IMR-90 (cell line): ENCODE results near the gene SLC17A9. TPM values are rescaled to one million over a fixed set of nuclear protein-coding genes. Genes with fewer than 3 reads are reported as not detected.

Source experiments
- ATAC-seq: fragments of 200-7000 bp; cut with Tn5 transposase; 2 replicates; pipeline ENCODE4 v1.9.1; 2020; ENCODE audit warnings: low read depth, mild to moderate bottlenecking, moderate library complexity
- BruUV-seq: library from RNA; stranded (reverse); fragments of 400-500 nt; replicated peaks from 2 replicates; lab custom pipeline; 2021; lab: Mats Ljungman, UMichigan
- CTCF ChIA-PET: fragments of 300-600 bp; formaldehyde crosslinking; extraction: SDS; loops from one replicate; lab custom pipeline; 2021; ENCODE audit warnings: antibody characterized with exemption; lab: Yijun Ruan, JAX
- POLR2A ChIA-PET: fragments of 300-600 bp; sonication (Branson Sonifier 250); formaldehyde crosslinking; loops from one replicate; lab custom pipeline; 2022; ENCODE audit warnings: antibody characterized with exemption; ENCODE audit not compliant: unreplicated experiment; lab: Charles Lee
- DNase-seq: peaks from one replicate; pipeline ENCODE4 v3.0.0; 2013
- H2AFZ ChIP-seq: replicated peaks from 2 replicates; pipeline ENCODE3; 2013; ENCODE audit warnings: low read length, mild to moderate bottlenecking; ENCODE audit not compliant: poor library complexity
- H2AK5ac ChIP-seq: 2 replicates; pipeline ENCODE4 v1.6.1; 2013; ENCODE audit warnings: low read depth, low read length, inconsistent platforms
- H2AK9ac ChIP-seq: replicated peaks from 2 replicates; pipeline ENCODE3; 2013; ENCODE audit warnings: mild to moderate bottlenecking, low read depth, low read length, moderate library complexity; ENCODE audit not compliant: poor library complexity
- H2BK120ac ChIP-seq: 2 replicates; pipeline ENCODE4 v1.6.1; 2013; ENCODE audit warnings: low read depth, low read length, inconsistent platforms
- H2BK15ac ChIP-seq: 3 replicates; pipeline ENCODE4 v1.6.1; 2013; ENCODE audit warnings: low read depth, low read length, inconsistent platforms
- H2BK20ac ChIP-seq: 2 replicates; pipeline ENCODE4 v1.6.1; 2013; ENCODE audit warnings: low read depth, mild to moderate bottlenecking, inconsistent platforms, low read length, moderate library complexity
- H2BK5ac ChIP-seq: 2 replicates; pipeline ENCODE4 v1.6.1; 2013; ENCODE audit warnings: mild to moderate bottlenecking, low read depth, low read length, inconsistent platforms; ENCODE audit not compliant: poor library complexity, severe bottlenecking
- H3K14ac ChIP-seq: replicated peaks from 2 replicates; pipeline ENCODE4 v1.6.1; 2013; ENCODE audit warnings: low read depth, low read length, inconsistent platforms
- H3K18ac ChIP-seq: 2 replicates; pipeline ENCODE4 v1.6.1; 2013; ENCODE audit warnings: low read depth, low read length, control low read depth
- H3K23ac ChIP-seq: 2 replicates; pipeline ENCODE4 v1.6.1; 2013; ENCODE audit warnings: low read depth, low read length, inconsistent platforms
- H3K27ac ChIP-seq: 2 replicates; pipeline ENCODE4 v1.5.1; 2013; ENCODE audit warnings: mild to moderate bottlenecking, control low read depth, low read length; ENCODE audit not compliant: insufficient read depth
- H3K27me3 ChIP-seq: 2 replicates; pipeline ENCODE4 v1.6.1; 2013; ENCODE audit warnings: low read length; ENCODE audit not compliant: control insufficient read depth, insufficient read depth
- H3K36me3 ChIP-seq: 2 replicates; pipeline ENCODE4 v1.6.1; 2013; ENCODE audit warnings: low read length, mixed read lengths; ENCODE audit not compliant: control insufficient read depth, insufficient read depth
- H3K4ac ChIP-seq: 2 replicates; pipeline ENCODE4 v1.6.1; 2013; ENCODE audit warnings: low read depth, low read length, inconsistent platforms
- H3K4me1 ChIP-seq: 2 replicates; pipeline ENCODE4 v1.6.1; 2013; ENCODE audit warnings: low read length, mixed read lengths; ENCODE audit not compliant: control insufficient read depth, insufficient read depth
- H3K4me2 ChIP-seq: 2 replicates; pipeline ENCODE4 v1.6.1; 2013; ENCODE audit warnings: low read depth, mild to moderate bottlenecking, control low read depth, low read length, moderate library complexity
- H3K4me3 ChIP-seq: 2 replicates; pipeline ENCODE4 v1.5.1; 2013; ENCODE audit warnings: low read depth, mild to moderate bottlenecking, control low read depth, low read length, moderate library complexity; ENCODE audit not compliant: insufficient read depth
- H3K56ac ChIP-seq: 2 replicates; pipeline ENCODE4 v1.6.1; 2013; ENCODE audit warnings: low read length, inconsistent platforms; ENCODE audit not compliant: insufficient read depth; ENCODE audit errors: extremely low read depth
- H3K79me1 ChIP-seq, 2 experiments: 2 replicates each; pipeline ENCODE4 v1.6.1; 2013; ENCODE audit warnings: low read length in 2 of 2, inconsistent platforms in 1 of 2, low read depth in 1 of 2
- H3K9ac ChIP-seq: 2 replicates; pipeline ENCODE4 v1.6.1; 2013; ENCODE audit warnings: low read depth, low read length, control low read depth
- H3K9me1 ChIP-seq: 2 replicates; pipeline ENCODE4 v1.6.1; 2013; ENCODE audit warnings: low read length, inconsistent platforms; ENCODE audit not compliant: insufficient read depth
- H3K9me3 ChIP-seq: 2 replicates; pipeline ENCODE4 v1.6.1; 2013; ENCODE audit warnings: low read length; ENCODE audit not compliant: control insufficient read depth, insufficient read depth
- H4K20me1 ChIP-seq: 2 replicates; pipeline ENCODE4 v1.6.1; 2013; ENCODE audit warnings: low read length, inconsistent platforms; ENCODE audit not compliant: insufficient read depth
- H4K5ac ChIP-seq: 2 replicates; pipeline ENCODE4 v1.6.1; 2013; ENCODE audit warnings: mild to moderate bottlenecking, low read depth, low read length, control low read depth
- H4K8ac ChIP-seq, 2 experiments: 2 replicates each; pipeline ENCODE4 v1.6.1; 2013; ENCODE audit warnings: low read depth in 2 of 2, low read length in 2 of 2, control low read depth in 1 of 2, inconsistent platforms in 1 of 2
- H4K91ac ChIP-seq: 2 replicates; pipeline ENCODE4 v1.6.1; 2013; ENCODE audit warnings: low read depth, low read length, inconsistent platforms; ENCODE audit not compliant: insufficient read depth
- BHLHE40 ChIP-seq: fragments of 150-350 bp; IDR thresholded peaks from 2 replicates; pipeline ENCODE4 v1.6.1; 2016; ENCODE audit warnings: mild to moderate bottlenecking, low read depth, low read length
- CEBPB ChIP-seq: IDR thresholded peaks from 2 replicates; pipeline ENCODE4 v1.6.1; 2012; ENCODE audit warnings: low read depth, low read length, improper control_type of control experiment
- CHD1 ChIP-seq: IDR thresholded peaks from 2 replicates; pipeline ENCODE4 v1.6.1; 2012; ENCODE audit warnings: low read depth, low read length, improper control_type of control experiment
- ELK1 ChIP-seq: fragments of 150-350 bp; IDR thresholded peaks from 2 replicates; pipeline ENCODE4 v1.6.1; 2016; ENCODE audit warnings: low read depth, mild to moderate bottlenecking, low read length, moderate library complexity, borderline replicate concordance
- FOS ChIP-seq: fragments of 150-350 bp; IDR thresholded peaks from 2 replicates; pipeline ENCODE4 v1.6.1; 2016; ENCODE audit warnings: low read depth, low read length
- MAFK ChIP-seq: IDR thresholded peaks from 2 replicates; pipeline ENCODE4 v1.6.1; 2012; ENCODE audit warnings: low read depth, low read length, improper control_type of control experiment
- MAZ ChIP-seq: IDR thresholded peaks from 2 replicates; pipeline ENCODE4 v1.6.1; 2012; ENCODE audit warnings: low read depth, mild to moderate bottlenecking, low read length, improper control_type of control experiment, moderate library complexity, borderline replicate concordance
- MXI1 ChIP-seq: IDR thresholded peaks from 2 replicates; pipeline ENCODE4 v1.6.1; 2012; ENCODE audit warnings: low read depth, mild to moderate bottlenecking, low read length, moderate library complexity, borderline replicate concordance
- NFE2L2 ChIP-seq: fragments of 150-350 bp; IDR thresholded peaks from 2 replicates; pipeline ENCODE4 v1.6.1; 2016; ENCODE audit warnings: low read depth, mild to moderate bottlenecking, low read length
- POLR2A ChIP-seq: IDR thresholded peaks from 2 replicates; pipeline ENCODE4 v1.6.1; 2012; ENCODE audit warnings: mild to moderate bottlenecking, low read depth, low read length
- RAD21 ChIP-seq: IDR thresholded peaks from 2 replicates; pipeline ENCODE4 v1.6.1; 2012; ENCODE audit warnings: low read length, improper control_type of control experiment
- RCOR1 ChIP-seq: IDR thresholded peaks from 2 replicates; pipeline ENCODE4 v1.6.1; 2012; ENCODE audit warnings: mild to moderate bottlenecking, low read length, improper control_type of control experiment; ENCODE audit not compliant: insufficient replicate concordance
- RFX5 ChIP-seq: IDR thresholded peaks from 2 replicates; pipeline ENCODE4 v1.8.0; 2012; ENCODE audit warnings: low read depth, mild to moderate bottlenecking, low read length, moderate library complexity
- SMC3 ChIP-seq: fragments of 150-350 bp; IDR thresholded peaks from 2 replicates; pipeline ENCODE4 v1.6.1; 2016; ENCODE audit warnings: low read depth, mild to moderate bottlenecking, antibody characterized with exemption, low read length, moderate library complexity
- WGBS, 2 experiments: methylation state at CpG; one replicate each; pipeline versions ENCODE4 v1.1.5 to v1.1.7; 2013; ENCODE audit warnings: missing lambda C conversion rate in 2 of 2; ENCODE audit not compliant: insufficient read length in 1 of 2; ENCODE audit errors: extremely low coverage in 2 of 2; 5-methylcytosine and 5-hydroxymethylcytosine counted together
- dilution Hi-C: fragments of 300-500 bp; cut with HindIII; formaldehyde crosslinking; loops from one replicate; pipeline ENCODE4 v1.14.3; 2018; ENCODE audit warnings: low sequenced_read_pairs; ENCODE audit not compliant: unreplicated experiment
- in situ Hi-C: fragments of 300-500 bp; cut with MboI; formaldehyde crosslinking; loops from 3 replicates; pipeline ENCODE4 v1.14.3; 2019; ENCODE audit warnings: low sequenced_read_pairs, inconsistent platforms, mixed read lengths
- intact Hi-C: fragments of 100-400 bp; cut with micrococcal nuclease; formaldehyde crosslinking; loops from 2 replicates; pipeline ENCODE4 v1.10.0; 2022
- polyA plus RNA-seq, 3 experiments: library from polyadenylated mRNA; depleted of rRNA; stranded (reverse); fragments of >200 nt; gene quantifications; 2 replicates each; pipeline ENCODE4 v1.2.3, GENCODE V29; 2012; ENCODE audit warnings: low replicate concordance in 1 of 3
- total RNA-seq: library from RNA; depleted of rRNA; stranded (reverse); fragments of >200 nt; gene quantifications from 2 replicates; pipeline ENCODE4 v1.2.3, GENCODE V29; 2012
- TF ChIP-seq, protein P1 (sequence below): fragments of 150-350 bp; IDR thresholded peaks from 2 replicates; pipeline ENCODE4 v1.6.1; 2017; ENCODE audit warnings: mild to moderate bottlenecking, antibody characterized with exemption, low read length, low read depth

SLC17A9 gene
- total and polyA plus RNA-seq, 2 of the 4 experiments (the other 2 are of a cell fraction), result 2.2 to 14.4 TPM

DNA sequence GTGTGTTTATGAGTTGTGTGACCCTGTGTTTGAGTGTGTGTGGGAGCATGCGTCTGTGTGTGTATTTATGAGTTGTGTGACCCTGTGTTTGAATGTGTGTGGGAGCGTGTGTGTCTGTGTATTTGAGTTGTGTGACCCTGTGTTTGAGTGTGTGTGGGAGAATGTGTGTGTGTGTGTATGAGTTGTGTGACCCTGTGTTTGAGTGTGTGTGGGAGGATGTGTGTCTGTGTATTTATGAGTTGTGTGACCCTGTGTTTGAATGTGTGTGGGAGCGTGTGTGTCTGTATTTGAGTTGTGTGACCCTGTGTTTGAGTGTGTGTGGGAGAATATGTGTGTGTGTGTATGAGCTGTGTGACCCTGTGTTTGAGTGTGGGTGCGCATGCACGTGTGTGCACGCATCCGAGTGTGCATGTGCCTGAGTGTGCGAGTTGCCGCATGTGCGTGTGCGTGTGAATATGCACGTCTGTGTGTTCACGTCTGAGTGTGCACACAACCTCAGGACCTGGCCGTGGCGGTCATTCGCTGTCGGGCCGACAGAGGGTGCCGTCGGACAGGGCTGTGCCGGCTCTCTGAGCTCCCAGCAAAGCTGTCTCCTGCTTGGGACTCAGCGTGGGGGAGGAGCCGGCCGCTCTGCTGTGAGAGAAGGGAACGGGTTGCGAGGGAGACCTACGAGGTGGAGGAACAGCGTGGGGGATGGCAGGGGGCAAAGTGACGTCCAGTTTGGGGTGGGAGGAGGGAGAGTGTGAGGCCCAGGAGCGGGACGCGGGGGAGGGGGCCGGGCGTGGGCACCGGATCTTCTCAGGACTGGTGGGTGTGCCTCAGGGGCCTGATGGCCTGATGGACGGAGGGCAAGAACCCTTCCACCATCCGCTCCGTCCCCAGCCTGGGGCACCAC is 19.7 kb downstream of the SLC17A9 start:
- Histone ChIP-seq H3K27me3 (peaks cover 68% of the 10 kb centered on the region), H4K8ac (no peak overlapping the region), H3K27ac (no peak overlapping the region), H3K36me3 (no peaks in the 10 kb centered on the region), H3K4me1 (no peaks in the 10 kb centered on the region), H4K20me1 (no peaks in the 10 kb centered on the region), H3K4ac (no peak overlapping the region), H3K4me3 (peak overlapping the region; percentile 20; the same call in 1 of the 2 replicates), H4K91ac (no peak overlapping the region), H2AK9ac (no peak overlapping the region), H3K9me3 (no peaks in the 10 kb centered on the region), H3K14ac (no peak overlapping the region), H3K9me1 (no peaks in the 10 kb centered on the region), H3K56ac (no peak overlapping the region), H4K5ac (no peak overlapping the region), H3K9ac (no peak overlapping the region), H2BK15ac (no peak overlapping the region), H2AFZ (peak overlapping the region; percentile 85), H2BK120ac (no peak overlapping the region), H3K79me1 (no peaks in the 10 kb centered on the region), H2BK20ac (no peak overlapping the region), H2BK5ac (peak overlapping the region; percentile 2), H3K18ac (no peak overlapping the region), H3K4me2 (peak overlapping the region; percentile 78; the same call in 1 of the 2 replicates), H3K23ac (peak overlapping the region; percentile 69; the same call in 1 of the 2 replicates), H2AK5ac (no peak overlapping the region; the same call in 1 of the 2 replicates)
- ATAC-seq, result peak; percentile 99
- dilution Hi-C loops (no loop called here), intact Hi-C loops (loop anchor here (1.0 kb wide), 2 partner anchors 37 to 72 kb away; no protein-coding TSS in a partner anchor), in situ Hi-C loops (no loop called here)
- 4% methylated on average over 16 of the region's 38 CpGs; no CpG with 5 or more reads in 1 of the 2 experiments for WGBS, 2 experiments
- DNase-seq, result peak; percentile 69
- no TSS peak for BruUV-seq
- ChIA-PET POLR2A (no interaction called here), CTCF (interaction anchor here (0.6 to 1.4 kb wide), 7 partner anchors 9 to 37 kb away, joined by 3 to 12 read pairs (median 3); no protein-coding TSS in a partner anchor)
- TF ChIP-seq MAZ (peak; percentile 30; the same call in 1 of the 2 replicates), RFX5 (no peak), NFE2L2 (no peak), RAD21 (peak; percentile 94), MAFK (no peak), SMC3 (peak; percentile 75), POLR2A (0 out of 2 replicates have a peak, but pooled peaks have one; percentile 30), CEBPB (no peak), BHLHE40 (no peak), RCOR1 (no peak), MXI1 (no peak), CHD1 (no peak), ELK1 (no peak), FOS (no peak)
- TF ChIP-seq, protein P1, sequence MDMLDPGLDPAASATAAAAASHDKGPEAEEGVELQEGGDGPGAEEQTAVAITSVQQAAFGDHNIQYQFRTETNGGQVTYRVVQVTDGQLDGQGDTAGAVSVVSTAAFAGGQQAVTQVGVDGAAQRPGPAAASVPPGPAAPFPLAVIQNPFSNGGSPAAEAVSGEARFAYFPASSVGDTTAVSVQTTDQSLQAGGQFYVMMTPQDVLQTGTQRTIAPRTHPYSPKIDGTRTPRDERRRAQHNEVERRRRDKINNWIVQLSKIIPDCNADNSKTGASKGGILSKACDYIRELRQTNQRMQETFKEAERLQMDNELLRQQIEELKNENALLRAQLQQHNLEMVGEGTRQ, result no peak
